CD4-positive, alpha-beta T cell (primary cell): Measurements from ENCODE around the gene MAN2A2. TPM values are rescaled to one million over a fixed set of nuclear protein-coding genes. Genes with fewer than 3 reads are reported as not detected.

Experiments
- ATAC-seq: fragments of 200-7000 bp; cut with Tn5 transposase; one replicate; pipeline ENCODE4 v1.10.0; 2022; ENCODE audit warnings: mild to moderate bottlenecking; ENCODE audit not compliant: poor library complexity
- CTCF ChIA-PET: fragments of 350-600 bp; sonication (Branson Sonifier 250); formaldehyde crosslinking; loops from one replicate; lab custom pipeline; 2021; ENCODE audit warnings: antibody characterized with exemption, inconsistent platforms; lab: Charles Lee
- POLR2A ChIA-PET: fragments of 350-600 bp; sonication (Branson Sonifier 250); formaldehyde crosslinking; loops from one replicate; lab custom pipeline; 2021; ENCODE audit warnings: antibody characterized with exemption, inconsistent platforms; lab: Charles Lee
- DNase-seq, 14 experiments: peaks; one replicate each; pipeline ENCODE4 v3.0.0-alpha.2; 2013 to 2020; ENCODE audit warnings: mixed read lengths in 2 of 14
- H3K27ac ChIP-seq, 2 donors: one replicate each; pipeline versions ENCODE4 v1.5.1 to v1.7.0; 2013; ENCODE audit warnings: low read length in 2 of 2, low read depth in 1 of 2, mild to moderate bottlenecking in 1 of 2
- H3K27me3 ChIP-seq, 2 experiments: 1 replicate in 1 of 2; 2 replicates in 1 of 2; pipeline versions ENCODE4 v1.6.1 to v1.7.0; 2013; ENCODE audit warnings: low read length in 2 of 2, control low read depth in 1 of 2, mild to moderate bottlenecking in 1 of 2, moderate library complexity in 1 of 2; ENCODE audit not compliant: insufficient read depth in 2 of 2, control insufficient read depth in 1 of 2
- H3K36me3 ChIP-seq: one replicate; pipeline ENCODE4 v1.6.1; 2013; ENCODE audit warnings: low read length, control low read depth; ENCODE audit not compliant: insufficient read depth
- H3K4me1 ChIP-seq: one replicate; pipeline ENCODE4 v1.6.1; 2013; ENCODE audit warnings: low read length, control low read depth; ENCODE audit not compliant: insufficient read depth
- H3K4me3 ChIP-seq: one replicate; pipeline ENCODE4 v1.5.1; 2013; ENCODE audit warnings: mild to moderate bottlenecking, low read length, moderate library complexity
- H3K9me3 ChIP-seq, 2 experiments: 1 replicate in 1 of 2; 2 replicates in 1 of 2; pipeline versions ENCODE4 v1.6.1 to v1.7.0; 2013; ENCODE audit warnings: low read length in 2 of 2, mild to moderate bottlenecking in 2 of 2, control low read depth in 1 of 2, moderate library complexity in 1 of 2; ENCODE audit not compliant: control insufficient read depth in 1 of 2, insufficient read depth in 1 of 2
- H3K27ac Mint-ChIP-seq: one replicate; pipeline ENCODE4 v1.8.0; 2020; ENCODE audit warnings: mixed read lengths
- H3K27me3 Mint-ChIP-seq: one replicate; pipeline ENCODE4 v1.8.0; 2021; ENCODE audit warnings: mixed read lengths
- H3K36me3 Mint-ChIP-seq: one replicate; pipeline ENCODE4 v1.8.0; 2021; ENCODE audit warnings: low read depth, mixed read lengths
- H3K4me1 Mint-ChIP-seq: one replicate; pipeline ENCODE4 v1.8.0; 2021; ENCODE audit warnings: low read depth, mixed read lengths
- H3K4me3 Mint-ChIP-seq: one replicate; pipeline ENCODE4 v1.8.0; 2020; ENCODE audit warnings: mild to moderate bottlenecking, mixed read lengths
- H3K9me3 Mint-ChIP-seq: one replicate; pipeline ENCODE4 v1.8.0; 2020; ENCODE audit warnings: mixed read lengths
- intact Hi-C, 2 experiments: fragments of 100-400 bp; cut with DNase I in 1 of 2; cut with micrococcal nuclease in 1 of 2; formaldehyde crosslinking; loops; one replicate each; pipeline versions ENCODE4 v1.15.1 to v1.9.0; 2023 to 2025; cut with DNase I, micrococcal nuclease
- total RNA-seq, 174 experiments: library from RNA in 2 of 174; stranded (reverse) in 2 of 174; gene quantifications; one replicate each; pipeline ENCODE4 v1.2.3 and lab custom pipeline; 2021 to 2026
- TF ChIP-seq, protein P1 (sequence below): fragments of 200-600 bp; IDR thresholded peaks from one replicate; pipeline ENCODE4 v1.8.0; 2022; ENCODE audit warnings: antibody characterized with exemption, mild to moderate bottlenecking

Gene MAN2A2
- total RNA-seq, 2 experiments from 2014 or later = 125 to 128 TPM

DNA sequence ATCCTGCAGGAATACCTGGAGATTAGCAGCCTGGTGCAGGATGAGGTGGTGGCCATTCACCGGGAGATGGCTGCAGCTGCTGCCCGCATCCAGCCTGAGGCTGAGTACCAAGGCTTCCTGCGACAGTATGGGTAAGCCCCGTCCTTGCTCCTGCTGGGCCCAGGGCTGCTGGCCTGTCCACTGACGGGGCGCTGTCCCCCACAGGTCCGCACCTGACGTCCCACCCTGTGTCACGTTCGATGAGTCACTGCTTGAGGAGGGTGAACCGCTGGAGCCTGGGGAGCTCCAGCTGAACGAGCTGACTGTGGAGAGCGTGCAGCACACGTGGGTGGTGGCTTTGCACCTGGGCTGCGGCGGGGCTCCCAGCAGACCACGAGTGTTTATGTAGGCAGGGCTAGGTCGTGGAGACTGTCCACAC lies 13.8 kb upstream of the MAN2A2 start:
- Histone ChIP-seq H3K27me3 (peaks cover 3 to 5% of the 10 kb centered on the region in 2 experiments), H3K27ac (no peak overlapping the region), H3K4me1 (peaks cover 18% of the 10 kb centered on the region), H3K4me3 (no peak overlapping the region), H3K36me3 (no peaks in the 10 kb centered on the region), H3K9me3 (peaks cover 0 to 4% of the 10 kb centered on the region in 2 experiments)
- DNase-seq (peak in 2 of 14 experiments; percentile 34 to 56), ATAC-seq (no peak)
- Mint-ChIP-seq H3K36me3 (no peaks in the 10 kb centered on the region), H3K27me3 (peaks cover 15% of the 10 kb centered on the region), H3K27ac (no peak overlapping the region), H3K9me3 (no peaks in the 10 kb centered on the region), H3K4me1 (peaks cover 13% of the 10 kb centered on the region), H3K4me3 (no peak overlapping the region)
- CTCF ChIA-PET = no interaction called here
- TF ChIP-seq, protein P1, sequence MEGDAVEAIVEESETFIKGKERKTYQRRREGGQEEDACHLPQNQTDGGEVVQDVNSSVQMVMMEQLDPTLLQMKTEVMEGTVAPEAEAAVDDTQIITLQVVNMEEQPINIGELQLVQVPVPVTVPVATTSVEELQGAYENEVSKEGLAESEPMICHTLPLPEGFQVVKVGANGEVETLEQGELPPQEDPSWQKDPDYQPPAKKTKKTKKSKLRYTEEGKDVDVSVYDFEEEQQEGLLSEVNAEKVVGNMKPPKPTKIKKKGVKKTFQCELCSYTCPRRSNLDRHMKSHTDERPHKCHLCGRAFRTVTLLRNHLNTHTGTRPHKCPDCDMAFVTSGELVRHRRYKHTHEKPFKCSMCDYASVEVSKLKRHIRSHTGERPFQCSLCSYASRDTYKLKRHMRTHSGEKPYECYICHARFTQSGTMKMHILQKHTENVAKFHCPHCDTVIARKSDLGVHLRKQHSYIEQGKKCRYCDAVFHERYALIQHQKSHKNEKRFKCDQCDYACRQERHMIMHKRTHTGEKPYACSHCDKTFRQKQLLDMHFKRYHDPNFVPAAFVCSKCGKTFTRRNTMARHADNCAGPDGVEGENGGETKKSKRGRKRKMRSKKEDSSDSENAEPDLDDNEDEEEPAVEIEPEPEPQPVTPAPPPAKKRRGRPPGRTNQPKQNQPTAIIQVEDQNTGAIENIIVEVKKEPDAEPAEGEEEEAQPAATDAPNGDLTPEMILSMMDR = no peak
- intact Hi-C loops = loop anchor here (5.0 to 10.0 kb wide), 3 partner anchors 72 to 567 kb away; no protein-coding TSS in a partner anchor
- POLR2A ChIA-PET = no interaction called here

DNA sequence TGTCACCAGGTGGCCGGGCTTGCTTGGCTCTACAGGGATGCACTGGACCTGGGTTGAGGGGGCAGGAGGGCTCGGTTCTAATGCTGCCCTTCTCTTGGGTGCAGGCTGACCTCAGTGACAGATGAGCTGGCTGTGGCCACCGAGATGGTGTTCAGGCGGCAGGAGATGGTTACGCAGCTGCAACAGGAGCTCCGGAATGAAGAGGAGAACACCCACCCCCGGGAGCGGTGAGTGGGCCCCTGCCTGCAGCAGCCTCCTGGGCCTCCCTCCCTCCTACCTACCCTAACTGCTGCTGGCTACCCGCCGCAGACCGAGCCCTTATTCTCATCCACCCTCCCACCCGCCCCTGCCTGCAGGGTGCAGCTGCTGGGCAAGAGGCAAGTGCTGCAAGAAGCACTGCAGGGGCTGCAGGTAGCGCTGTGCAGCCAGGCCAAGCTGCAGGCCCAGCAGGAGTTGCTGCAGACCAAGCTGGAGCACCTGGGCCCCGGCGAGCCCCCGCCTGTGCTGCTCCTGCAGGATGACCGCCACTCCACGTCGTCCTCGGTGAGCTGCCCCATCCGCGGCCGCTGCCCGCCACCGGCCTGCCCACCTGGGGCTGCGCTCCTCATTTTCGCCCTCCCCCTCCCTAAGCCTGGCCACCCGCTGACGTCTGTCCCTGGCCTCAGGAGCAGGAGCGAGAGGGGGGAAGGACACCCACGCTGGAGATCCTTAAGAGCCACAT lies 13.2 kb upstream of the MAN2A2 start:
- Histone ChIP-seq H3K4me3 (no peak overlapping the region), H3K27me3 (peaks cover 0 to 5% of the 10 kb centered on the region in 2 experiments), H3K4me1 (peaks cover 12% of the 10 kb centered on the region), H3K36me3 (no peaks in the 10 kb centered on the region), H3K9me3 (peaks cover 0 to 4% of the 10 kb centered on the region in 2 experiments), H3K27ac (no peak overlapping the region)
- Mint-ChIP-seq H3K9me3 (no peaks in the 10 kb centered on the region), H3K4me3 (no peak overlapping the region), H3K27ac (no peak overlapping the region), H3K4me1 (peaks cover 11% of the 10 kb centered on the region), H3K36me3 (no peaks in the 10 kb centered on the region), H3K27me3 (peaks cover 12% of the 10 kb centered on the region)
- POLR2A ChIA-PET = no interaction called here
- no peak for DNase-seq
- intact Hi-C loops = loop anchor here (5.0 to 10.0 kb wide), 3 partner anchors 73 to 568 kb away; no protein-coding TSS in a partner anchor
- TF ChIP-seq, protein P1 = no peak
- CTCF ChIA-PET = no interaction called here
- no peak for ATAC-seq

DNA sequence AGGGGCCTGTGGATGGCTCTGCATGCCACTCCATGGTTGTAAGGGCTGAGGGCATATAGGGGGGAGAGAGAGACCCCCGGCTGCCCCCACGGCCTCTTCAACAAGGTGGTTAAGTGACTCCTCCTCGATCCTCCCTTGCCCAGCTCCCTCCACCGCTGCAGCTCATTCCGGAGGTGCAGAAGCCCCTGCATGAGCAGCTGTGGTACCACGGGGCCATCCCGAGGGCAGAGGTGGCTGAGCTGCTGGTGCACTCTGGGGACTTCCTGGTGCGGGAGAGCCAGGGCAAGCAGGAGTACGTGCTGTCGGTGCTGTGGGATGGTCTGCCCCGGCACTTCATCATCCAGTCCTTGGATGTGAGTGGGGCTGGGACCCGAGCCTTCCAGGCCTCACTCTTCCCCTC lies 12.3 kb upstream of the MAN2A2 start:
- Mint-ChIP-seq H3K4me1 (peaks cover 5% of the 10 kb centered on the region), H3K36me3 (no peaks in the 10 kb centered on the region), H3K9me3 (no peaks in the 10 kb centered on the region), H3K27ac (no peak overlapping the region), H3K4me3 (no peak overlapping the region), H3K27me3 (peaks cover 4% of the 10 kb centered on the region)
- DNase-seq (no peak), ATAC-seq (no peak)
- ChIA-PET POLR2A (no interaction called here), CTCF (no interaction called here)
- Histone ChIP-seq H3K4me3 (no peak overlapping the region), H3K4me1 (peaks cover 3% of the 10 kb centered on the region), H3K36me3 (no peaks in the 10 kb centered on the region), H3K9me3 (no peaks in the 10 kb centered on the region), H3K27me3 (no peaks in the 10 kb centered on the region), H3K27ac (no peak overlapping the region)
- intact Hi-C loops = no loop called here
- TF ChIP-seq, protein P1 = no peak
